Measurements from ENCODE around the gene ARPC2.

ARPC2 gene

GRCh38 chr2:218186355-218186766 is 30.6 kb upstream of the ARPC2 start:
- Histone ChIP-seq H3K27ac (ENCODE audit: insufficient read depth, low read depth, low read length, poor library complexity, severe bottlenecking) (no peak overlapping the region), H3K27me3 (ENCODE audit: control insufficient read depth, insufficient read depth, low read length, poor library complexity, severe bottlenecking) (no peaks in the 10 kb centered on the region), H3K36me3 (ENCODE audit: control insufficient read depth, insufficient read depth, low read length) (no peaks in the 10 kb centered on the region), H3K4me1 (ENCODE audit: control insufficient read depth, insufficient read depth, low read length) (no peaks in the 10 kb centered on the region), H3K4me3 (ENCODE audit: insufficient read depth, low read depth, low read length) (no peak overlapping the region), H3K9me3 (ENCODE audit: control insufficient read depth, low read length) (no peaks in the 10 kb centered on the region)
- 52 to 54% methylated on average over 8 of the region's 8 CpGs for WGBS, 2 experiments

GRCh38 chr2:218186876-218187275 is 30.1 kb upstream of the ARPC2 start:
- 94% methylated on average over 1 of the region's 1 CpG for WGBS, 2 experiments
- Histone ChIP-seq H3K4me3 (ENCODE audit: insufficient read depth, low read depth, low read length) (no peak overlapping the region), H3K9me3 (ENCODE audit: control insufficient read depth, low read length) (no peaks in the 10 kb centered on the region), H3K4me1 (ENCODE audit: control insufficient read depth, insufficient read depth, low read length) (no peaks in the 10 kb centered on the region), H3K27me3 (ENCODE audit: control insufficient read depth, insufficient read depth, low read length, poor library complexity, severe bottlenecking) (no peaks in the 10 kb centered on the region), H3K36me3 (ENCODE audit: control insufficient read depth, insufficient read depth, low read length) (no peaks in the 10 kb centered on the region), H3K27ac (ENCODE audit: insufficient read depth, low read depth, low read length, poor library complexity, severe bottlenecking) (no peak overlapping the region)

- no peaks in the 10 kb centered on the region for H3K4me1 ChIP-seq (ENCODE audit: control insufficient read depth, insufficient read depth, low read length)
- H3K27me3 ChIP-seq (ENCODE audit: control insufficient read depth, insufficient read depth, low read length, poor library complexity, severe bottlenecking), result no peaks in the 10 kb centered on the region
- H3K27ac ChIP-seq (ENCODE audit: insufficient read depth, low read depth, low read length, poor library complexity, severe bottlenecking), result no peak overlapping the region
- H3K4me3 ChIP-seq (ENCODE audit: insufficient read depth, low read depth, low read length), result no peak overlapping the region
- H3K36me3 ChIP-seq (ENCODE audit: control insufficient read depth, insufficient read depth, low read length), result no peaks in the 10 kb centered on the region
- no peaks in the 10 kb centered on the region for H3K9me3 ChIP-seq (ENCODE audit: control insufficient read depth, low read length)
- WGBS, 2 experiments, result 95 to 96% methylated on average over 4 of the region's 4 CpGs
These were observed 29.5 kb upstream of the ARPC2 start for GRCh38 chr2:218187296-218188015.

- no peaks in the 10 kb centered on the region for H3K27me3 ChIP-seq (ENCODE audit: control insufficient read depth, insufficient read depth, low read length, poor library complexity, severe bottlenecking)
- no peak overlapping the region for H3K27ac ChIP-seq (ENCODE audit: insufficient read depth, low read depth, low read length, poor library complexity, severe bottlenecking)
- WGBS, 2 experiments, result 90 to 93% methylated on average over 2 of the region's 2 CpGs
- no peaks in the 10 kb centered on the region for H3K9me3 ChIP-seq (ENCODE audit: control insufficient read depth, low read length)
- H3K4me1 ChIP-seq (ENCODE audit: control insufficient read depth, insufficient read depth, low read length), result no peaks in the 10 kb centered on the region
- no peaks in the 10 kb centered on the region for H3K36me3 ChIP-seq (ENCODE audit: control insufficient read depth, insufficient read depth, low read length)
- no peak overlapping the region for H3K4me3 ChIP-seq (ENCODE audit: insufficient read depth, low read depth, low read length)
These were observed 28.5 kb upstream of the ARPC2 start for GRCh38 chr2:218188528-218188927.

GRCh38 chr2:218192902-218193430 is 24.0 kb upstream of the ARPC2 start:
- no peak overlapping the region for H3K4me3 ChIP-seq (ENCODE audit: insufficient read depth, low read depth, low read length)
- no peaks in the 10 kb centered on the region for H3K9me3 ChIP-seq (ENCODE audit: control insufficient read depth, low read length)
- WGBS, 2 experiments, result 95% methylated on average over 3 of the region's 3 CpGs
- no peaks in the 10 kb centered on the region for H3K27me3 ChIP-seq (ENCODE audit: control insufficient read depth, insufficient read depth, low read length, poor library complexity, severe bottlenecking)
- H3K27ac ChIP-seq (ENCODE audit: insufficient read depth, low read depth, low read length, poor library complexity, severe bottlenecking), result no peak overlapping the region
- H3K4me1 ChIP-seq (ENCODE audit: control insufficient read depth, insufficient read depth, low read length), result no peaks in the 10 kb centered on the region
- no peaks in the 10 kb centered on the region for H3K36me3 ChIP-seq (ENCODE audit: control insufficient read depth, insufficient read depth, low read length)

- Histone ChIP-seq H3K9me3 (ENCODE audit: control insufficient read depth, low read length) (no peaks in the 10 kb centered on the region), H3K27me3 (ENCODE audit: control insufficient read depth, insufficient read depth, low read length, poor library complexity, severe bottlenecking) (no peaks in the 10 kb centered on the region), H3K27ac (ENCODE audit: insufficient read depth, low read depth, low read length, poor library complexity, severe bottlenecking) (no peak overlapping the region), H3K4me1 (ENCODE audit: control insufficient read depth, insufficient read depth, low read length) (no peaks in the 10 kb centered on the region), H3K4me3 (ENCODE audit: insufficient read depth, low read depth, low read length) (no peak overlapping the region), H3K36me3 (ENCODE audit: control insufficient read depth, insufficient read depth, low read length) (no peaks in the 10 kb centered on the region)
- WGBS, 2 experiments, result 87% methylated on average over 4 of the region's 4 CpGs
These were observed 23.3 kb upstream of the ARPC2 start for GRCh38 chr2:218193701-218194100.

GRCh38 chr2:218194880-218195279 is 22.1 kb upstream of the ARPC2 start:
- Histone ChIP-seq H3K36me3 (ENCODE audit: control insufficient read depth, insufficient read depth, low read length) (no peaks in the 10 kb centered on the region), H3K4me3 (ENCODE audit: insufficient read depth, low read depth, low read length) (no peak overlapping the region), H3K4me1 (ENCODE audit: control insufficient read depth, insufficient read depth, low read length) (no peaks in the 10 kb centered on the region), H3K27ac (ENCODE audit: insufficient read depth, low read depth, low read length, poor library complexity, severe bottlenecking) (no peak overlapping the region), H3K27me3 (ENCODE audit: control insufficient read depth, insufficient read depth, low read length, poor library complexity, severe bottlenecking) (no peaks in the 10 kb centered on the region), H3K9me3 (ENCODE audit: control insufficient read depth, low read length) (no peaks in the 10 kb centered on the region)
- 92% methylated on average over 1 of the region's 3 CpGs; no CpG with 5 or more reads in 1 of the 2 experiments for WGBS, 2 experiments

- no peaks in the 10 kb centered on the region for H3K4me1 ChIP-seq (ENCODE audit: control insufficient read depth, insufficient read depth, low read length)
- H3K27me3 ChIP-seq (ENCODE audit: control insufficient read depth, insufficient read depth, low read length, poor library complexity, severe bottlenecking), result no peaks in the 10 kb centered on the region
- H3K27ac ChIP-seq (ENCODE audit: insufficient read depth, low read depth, low read length, poor library complexity, severe bottlenecking), result no peak overlapping the region
- WGBS, 2 experiments, result 86 to 90% methylated on average over 3 to 4 of the region's 4 CpGs
- no peaks in the 10 kb centered on the region for H3K9me3 ChIP-seq (ENCODE audit: control insufficient read depth, low read length)
- no peak overlapping the region for H3K4me3 ChIP-seq (ENCODE audit: insufficient read depth, low read depth, low read length)
- H3K36me3 ChIP-seq (ENCODE audit: control insufficient read depth, insufficient read depth, low read length), result no peaks in the 10 kb centered on the region
These were observed 20.0 kb upstream of the ARPC2 start for GRCh38 chr2:218196974-218197373.

GRCh38 chr2:218202266-218202665 is 14.7 kb upstream of the ARPC2 start:
- H3K36me3 ChIP-seq (ENCODE audit: control insufficient read depth, insufficient read depth, low read length), result no peaks in the 10 kb centered on the region
- no peaks in the 10 kb centered on the region for H3K4me1 ChIP-seq (ENCODE audit: control insufficient read depth, insufficient read depth, low read length)
- H3K27ac ChIP-seq (ENCODE audit: insufficient read depth, low read depth, low read length, poor library complexity, severe bottlenecking), result no peak overlapping the region
- H3K9me3 ChIP-seq (ENCODE audit: control insufficient read depth, low read length), result no peaks in the 10 kb centered on the region
- no peaks in the 10 kb centered on the region for H3K27me3 ChIP-seq (ENCODE audit: control insufficient read depth, insufficient read depth, low read length, poor library complexity, severe bottlenecking)
- no peak overlapping the region for H3K4me3 ChIP-seq (ENCODE audit: insufficient read depth, low read depth, low read length)
- WGBS, 2 experiments, result 85 to 90% methylated on average over 2 to 3 of the region's 3 CpGs

- no peaks in the 10 kb centered on the region for H3K36me3 ChIP-seq (ENCODE audit: control insufficient read depth, insufficient read depth, low read length)
- no peak overlapping the region for H3K27ac ChIP-seq (ENCODE audit: insufficient read depth, low read depth, low read length, poor library complexity, severe bottlenecking)
- H3K4me3 ChIP-seq (ENCODE audit: insufficient read depth, low read depth, low read length), result no peak overlapping the region
- no peaks in the 10 kb centered on the region for H3K9me3 ChIP-seq (ENCODE audit: control insufficient read depth, low read length)
- 94 to 97% methylated on average over 3 of the region's 3 CpGs for WGBS, 2 experiments
- H3K27me3 ChIP-seq (ENCODE audit: control insufficient read depth, insufficient read depth, low read length, poor library complexity, severe bottlenecking), result no peaks in the 10 kb centered on the region
- H3K4me1 ChIP-seq (ENCODE audit: control insufficient read depth, insufficient read depth, low read length), result no peaks in the 10 kb centered on the region
These were observed 7.9 kb upstream of the ARPC2 start for GRCh38 chr2:218209078-218209477.
